ENCODE data around the gene ALG12. TPM values are rescaled to one million over a fixed set of nuclear protein-coding genes. Genes with fewer than 3 reads are reported as not detected.

Gene ALG12
- total and polyA plus RNA-seq, 8 donors: 2.3 to 30.7 (median 9.0) TPM

DNA sequence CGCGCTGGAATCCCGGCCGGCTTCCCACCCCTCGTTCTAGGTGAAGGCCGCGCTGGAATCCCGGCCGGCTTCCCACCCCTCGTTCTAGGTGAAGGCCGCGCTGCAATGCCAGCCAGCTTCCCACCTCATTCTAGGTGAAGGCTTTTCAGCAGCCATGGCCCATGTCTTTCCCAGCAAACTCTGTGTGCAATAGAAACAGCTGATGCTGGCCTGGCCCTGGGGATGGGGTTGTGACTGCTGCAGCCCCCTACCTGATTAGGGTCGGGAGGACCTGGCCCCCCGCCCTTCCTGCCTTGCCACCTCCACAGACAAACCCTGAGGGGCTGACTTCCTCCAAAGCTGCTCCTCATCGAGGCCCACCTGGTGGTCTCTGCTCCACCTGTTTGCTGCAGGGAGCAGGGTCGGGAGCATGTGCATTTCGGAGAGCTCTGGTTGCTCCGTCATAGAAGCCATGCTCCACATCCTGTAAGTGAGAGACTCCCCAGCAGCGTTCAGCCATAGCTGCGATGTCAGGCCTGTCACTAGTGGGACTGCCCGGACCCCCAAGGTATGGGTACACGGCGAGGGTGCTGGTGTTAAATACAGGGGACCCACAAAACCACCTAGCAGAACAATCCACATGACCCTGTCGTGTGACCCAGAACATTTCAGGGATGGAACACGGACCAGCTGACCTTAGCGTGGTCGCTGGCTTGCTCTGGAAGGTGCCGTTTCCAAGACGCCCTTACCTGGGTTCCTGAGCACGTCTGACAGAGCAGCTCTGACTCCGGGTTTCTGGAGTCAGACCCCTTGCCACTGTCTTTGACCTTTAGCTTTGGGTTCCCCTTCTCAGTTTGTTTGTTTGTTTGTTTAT lies 61.2 kb downstream of the ALG12 start:
- TF ChIP-seq POLR2A (IDR thresholded peaks at IDR 0.05) (no peak), POLR2AphosphoS5 (IDR thresholded peaks at IDR 0.05) (no peak), EP300 (IDR thresholded peaks at IDR 0.05) (no peak)
- TF ChIP-seq, protein P1, sequence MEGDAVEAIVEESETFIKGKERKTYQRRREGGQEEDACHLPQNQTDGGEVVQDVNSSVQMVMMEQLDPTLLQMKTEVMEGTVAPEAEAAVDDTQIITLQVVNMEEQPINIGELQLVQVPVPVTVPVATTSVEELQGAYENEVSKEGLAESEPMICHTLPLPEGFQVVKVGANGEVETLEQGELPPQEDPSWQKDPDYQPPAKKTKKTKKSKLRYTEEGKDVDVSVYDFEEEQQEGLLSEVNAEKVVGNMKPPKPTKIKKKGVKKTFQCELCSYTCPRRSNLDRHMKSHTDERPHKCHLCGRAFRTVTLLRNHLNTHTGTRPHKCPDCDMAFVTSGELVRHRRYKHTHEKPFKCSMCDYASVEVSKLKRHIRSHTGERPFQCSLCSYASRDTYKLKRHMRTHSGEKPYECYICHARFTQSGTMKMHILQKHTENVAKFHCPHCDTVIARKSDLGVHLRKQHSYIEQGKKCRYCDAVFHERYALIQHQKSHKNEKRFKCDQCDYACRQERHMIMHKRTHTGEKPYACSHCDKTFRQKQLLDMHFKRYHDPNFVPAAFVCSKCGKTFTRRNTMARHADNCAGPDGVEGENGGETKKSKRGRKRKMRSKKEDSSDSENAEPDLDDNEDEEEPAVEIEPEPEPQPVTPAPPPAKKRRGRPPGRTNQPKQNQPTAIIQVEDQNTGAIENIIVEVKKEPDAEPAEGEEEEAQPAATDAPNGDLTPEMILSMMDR (IDR thresholded peaks at IDR 0.05): no peak
- H3K4me1 ChIP-seq: peaks cover 15 to 50% (median 40%) of the 10 kb centered on the region in 4 donors
- WGBS, 5 donors: 86 to 91% (median 88%) methylated on average over 20 to 31 of the region's 31 CpGs
- no peak for DNase-seq
- no peak overlapping the region for H3K27ac ChIP-seq
- no peak overlapping the region for H3K4me3 ChIP-seq
- peaks cover 0 to 7% (median 0%) of the 10 kb centered on the region in 4 donors for H3K36me3 ChIP-seq
- intact Hi-C loops (cut with DNase I; ENCODE audit: low total_unique reads): no loop called here
- no peaks in the 10 kb centered on the region for H3K9me3 ChIP-seq
- no peaks in the 10 kb centered on the region for H3K27me3 ChIP-seq

DNA sequence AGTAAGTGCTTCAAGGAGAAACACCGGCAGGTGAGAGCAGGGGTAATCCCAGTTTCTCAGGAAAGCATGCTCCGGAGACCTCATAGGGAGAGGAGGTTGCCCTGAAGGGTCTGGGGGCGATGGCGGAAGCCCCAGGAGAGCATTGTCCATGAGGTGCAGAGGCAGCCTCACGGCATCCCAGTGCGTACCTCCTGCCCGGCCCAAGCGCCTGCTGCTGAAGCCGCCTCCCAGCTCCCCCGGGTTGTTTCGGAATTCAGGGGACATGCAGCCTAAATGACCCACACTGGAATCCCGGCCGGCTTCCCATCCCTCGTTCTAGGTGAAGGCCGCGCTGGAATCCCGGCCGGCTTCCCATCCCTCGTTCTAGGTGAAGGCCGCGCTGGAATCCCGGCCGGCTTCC lies 61.9 kb downstream of the ALG12 start:
- Histone ChIP-seq H3K27ac (no peak overlapping the region), H3K9me3 (no peaks in the 10 kb centered on the region), H3K36me3 (peaks cover 0 to 7% (median 0%) of the 10 kb centered on the region in 4 donors), H3K27me3 (peaks cover 0 to 5% (median 0%) of the 10 kb centered on the region in 3 donors), H3K4me1 (peaks cover 15 to 44% (median 39%) of the 10 kb centered on the region in 4 donors), H3K4me3 (no peak overlapping the region)
- 83 to 87% (median 86%) methylated on average over 15 to 18 of the region's 23 CpGs for WGBS, 5 donors
- intact Hi-C loops (cut with DNase I; ENCODE audit: low total_unique reads): no loop called here
- TF ChIP-seq EP300 (IDR thresholded peaks at IDR 0.05) (no peak), POLR2AphosphoS5 (IDR thresholded peaks at IDR 0.05) (no peak), POLR2A (IDR thresholded peaks at IDR 0.05) (no peak)
- TF ChIP-seq, protein P1 (IDR thresholded peaks at IDR 0.05): no peak
- no peak for DNase-seq

DNA sequence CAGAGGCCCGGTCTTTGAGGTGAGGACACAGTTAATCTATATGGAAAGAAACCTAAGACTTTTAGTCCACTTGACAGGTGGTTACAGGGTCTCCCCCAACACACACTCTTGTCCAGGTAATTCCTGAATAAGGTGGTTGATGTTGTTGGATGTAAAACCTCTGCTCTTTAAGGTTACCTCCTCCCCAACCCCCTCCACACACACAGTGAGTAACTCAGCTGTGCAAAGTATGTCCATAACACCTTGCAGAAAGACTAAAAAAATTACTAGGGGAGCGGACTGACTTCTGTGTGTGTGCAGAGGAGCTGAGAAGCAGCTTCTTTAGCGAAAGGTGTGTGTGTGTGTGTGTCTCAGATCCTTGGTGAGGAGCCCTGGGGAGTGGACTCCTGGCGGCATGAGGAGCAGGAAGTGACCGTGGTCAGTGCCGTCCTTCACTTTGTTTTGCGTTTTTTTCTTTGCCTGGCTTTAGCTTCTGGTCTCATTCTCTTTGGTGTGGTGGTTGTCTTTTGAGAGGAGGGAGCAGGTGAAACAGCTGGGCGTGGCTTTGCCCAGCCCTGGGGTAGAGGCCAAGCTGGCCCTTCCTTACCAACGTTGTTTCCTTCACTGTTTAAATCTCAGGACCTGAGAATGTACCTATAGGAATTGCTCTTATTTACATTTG lies 62.9 kb downstream of the ALG12 start:
- Histone ChIP-seq H3K4me3 (peak overlapping the region in 3 of 4 donors; percentile 68 to 89 (median 70)), H3K4me1 (peaks cover 15 to 42% (median 39%) of the 10 kb centered on the region in 4 donors), H3K27me3 (peaks cover 0 to 12% (median 4%) of the 10 kb centered on the region in 3 donors), H3K36me3 (peaks cover 0 to 7% (median 0%) of the 10 kb centered on the region in 4 donors), H3K27ac (peak overlapping the region; percentile 6 to 86 (median 76)), H3K9me3 (no peaks in the 10 kb centered on the region)
- intact Hi-C loops (cut with DNase I; ENCODE audit: low total_unique reads): no loop called here
- DNase-seq: peak in 1 of 2 donors; percentile 54
- TF ChIP-seq POLR2A (IDR thresholded peaks at IDR 0.05) (no peak), POLR2AphosphoS5 (IDR thresholded peaks at IDR 0.05) (peak in 1 of 3 donors; percentile 8)
- 12 to 36% (median 21%) methylated on average over 9 of the region's 9 CpGs for WGBS, 5 donors

DNA sequence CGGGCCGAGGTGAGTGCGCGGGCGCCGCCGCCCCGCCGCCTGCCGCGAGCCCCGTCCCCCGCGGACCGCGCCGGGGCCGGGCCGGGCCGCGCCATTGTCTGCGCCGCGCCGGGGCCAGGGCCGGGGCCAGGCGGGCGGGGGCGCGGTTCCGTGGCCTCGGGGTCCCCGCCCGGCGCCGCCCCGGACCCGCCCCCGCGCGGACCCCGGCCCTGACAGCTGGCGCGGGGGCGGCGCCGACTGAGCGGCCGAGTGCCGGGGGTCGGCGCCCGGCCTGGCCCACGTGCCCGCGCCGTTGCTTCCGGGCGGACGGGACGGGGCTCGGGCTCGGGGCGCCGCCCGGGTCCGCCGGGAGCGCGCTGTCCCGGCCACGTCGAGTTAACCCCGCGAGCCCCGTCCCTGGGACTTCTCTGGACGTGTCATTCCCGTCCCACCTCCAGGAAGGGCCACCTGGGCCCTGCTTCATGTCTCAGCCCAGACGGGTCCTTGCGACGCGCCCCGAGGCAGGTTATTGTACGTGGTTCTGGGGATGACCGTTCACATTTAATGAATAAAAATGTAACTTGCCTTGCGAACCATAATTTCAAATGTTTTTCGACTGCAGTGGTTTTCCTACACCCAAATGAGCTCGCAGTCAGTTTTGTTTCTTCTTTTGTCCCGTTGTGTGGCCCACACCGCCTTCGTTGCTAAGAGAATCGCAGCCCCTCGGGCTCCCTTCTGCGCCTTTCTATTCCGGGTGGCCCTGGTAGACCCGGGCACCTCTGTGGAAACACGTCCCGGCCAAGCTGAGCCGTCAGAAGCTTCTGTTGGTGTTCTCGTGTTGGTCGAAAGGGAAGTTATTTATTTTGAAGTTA lies 64.0 kb downstream of the ALG12 start:
- H3K27me3 ChIP-seq: peaks cover 7 to 23% (median 16%) of the 10 kb centered on the region in 3 donors
- DNase-seq: peak in 1 of 2 donors; percentile 70
- 0 to 1% (median 0%) methylated on average over 22 to 91 of the region's 101 CpGs for WGBS, 5 donors
- H3K4me3 ChIP-seq: peak overlapping the region; percentile 58 to 89 (median 69)
- intact Hi-C loops (cut with DNase I; ENCODE audit: low total_unique reads): no loop called here
- TF ChIP-seq, protein P1 (IDR thresholded peaks at IDR 0.05): no peak
- TF ChIP-seq POLR2AphosphoS5 (IDR thresholded peaks at IDR 0.05): no peak
- no peak for TF ChIP-seq EP300 (IDR thresholded peaks at IDR 0.05)
- TF ChIP-seq POLR2A (IDR thresholded peaks at IDR 0.05): no peak
- no peaks in the 10 kb centered on the region for H3K9me3 ChIP-seq
- peaks cover 23 to 53% (median 48%) of the 10 kb centered on the region in 4 donors for H3K4me1 ChIP-seq
- peak overlapping the region; percentile 62 to 95 (median 76) for H3K27ac ChIP-seq
- peaks cover 0 to 7% (median 0%) of the 10 kb centered on the region in 4 donors for H3K36me3 ChIP-seq

Data from stomach (tissue), 9 donors.